ENCODE results near the gene MAB21L3. TPM values are rescaled to one million over a fixed set of nuclear protein-coding genes. Genes with fewer than 3 reads are reported as not detected.

Gene MAB21L3
- total and polyA plus RNA-seq, 11 donors = 0.04 to 0.15 (median 0.08) TPM; not detected in 8

DNA sequence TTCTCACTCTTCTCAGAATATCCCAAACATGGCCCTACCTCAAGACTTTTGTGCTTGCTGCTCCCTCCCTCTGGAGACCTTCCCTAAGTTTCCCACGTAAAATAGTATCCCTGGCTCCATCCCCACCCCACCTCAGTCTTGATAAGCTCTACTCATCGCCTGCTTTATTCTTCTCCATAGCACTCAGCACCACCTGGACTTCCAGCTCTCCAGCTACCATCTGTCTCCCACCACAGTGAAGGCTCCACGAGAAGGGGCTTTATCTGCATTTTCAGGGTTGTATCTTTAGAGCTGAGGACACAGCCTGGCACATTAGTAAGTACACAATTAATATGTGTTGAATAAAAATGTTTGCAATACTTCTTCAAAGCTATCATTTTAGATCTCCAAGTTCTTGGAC, 37.8 kb downstream of the MAB21L3 start:
- peaks cover 0 to 27% (median 12%) of the 10 kb centered on the region in 12 donors for H3K4me1 ChIP-seq
- intact Hi-C loops (cut with DNase I) = no loop called here
- no peak overlapping the region for H3K4me3 ChIP-seq
- TF ChIP-seq, protein P1, sequence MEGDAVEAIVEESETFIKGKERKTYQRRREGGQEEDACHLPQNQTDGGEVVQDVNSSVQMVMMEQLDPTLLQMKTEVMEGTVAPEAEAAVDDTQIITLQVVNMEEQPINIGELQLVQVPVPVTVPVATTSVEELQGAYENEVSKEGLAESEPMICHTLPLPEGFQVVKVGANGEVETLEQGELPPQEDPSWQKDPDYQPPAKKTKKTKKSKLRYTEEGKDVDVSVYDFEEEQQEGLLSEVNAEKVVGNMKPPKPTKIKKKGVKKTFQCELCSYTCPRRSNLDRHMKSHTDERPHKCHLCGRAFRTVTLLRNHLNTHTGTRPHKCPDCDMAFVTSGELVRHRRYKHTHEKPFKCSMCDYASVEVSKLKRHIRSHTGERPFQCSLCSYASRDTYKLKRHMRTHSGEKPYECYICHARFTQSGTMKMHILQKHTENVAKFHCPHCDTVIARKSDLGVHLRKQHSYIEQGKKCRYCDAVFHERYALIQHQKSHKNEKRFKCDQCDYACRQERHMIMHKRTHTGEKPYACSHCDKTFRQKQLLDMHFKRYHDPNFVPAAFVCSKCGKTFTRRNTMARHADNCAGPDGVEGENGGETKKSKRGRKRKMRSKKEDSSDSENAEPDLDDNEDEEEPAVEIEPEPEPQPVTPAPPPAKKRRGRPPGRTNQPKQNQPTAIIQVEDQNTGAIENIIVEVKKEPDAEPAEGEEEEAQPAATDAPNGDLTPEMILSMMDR (IDR thresholded peaks at IDR 0.05) = no peak
- no peak for TF ChIP-seq POLR2A (IDR thresholded peaks at IDR 0.05)
- no peak for ATAC-seq
- no peaks in the 10 kb centered on the region for H3K27me3 ChIP-seq
- H3K36me3 ChIP-seq = no peaks in the 10 kb centered on the region
- no peak overlapping the region for H3K27ac ChIP-seq
- 81 to 92% (median 84%) methylated on average over 3 of the region's 3 CpGs for WGBS, 4 donors
- no peak for DNase-seq
- peaks cover 0 to 10% (median 2%) of the 10 kb centered on the region in 12 donors for H3K9me3 ChIP-seq

DNA sequence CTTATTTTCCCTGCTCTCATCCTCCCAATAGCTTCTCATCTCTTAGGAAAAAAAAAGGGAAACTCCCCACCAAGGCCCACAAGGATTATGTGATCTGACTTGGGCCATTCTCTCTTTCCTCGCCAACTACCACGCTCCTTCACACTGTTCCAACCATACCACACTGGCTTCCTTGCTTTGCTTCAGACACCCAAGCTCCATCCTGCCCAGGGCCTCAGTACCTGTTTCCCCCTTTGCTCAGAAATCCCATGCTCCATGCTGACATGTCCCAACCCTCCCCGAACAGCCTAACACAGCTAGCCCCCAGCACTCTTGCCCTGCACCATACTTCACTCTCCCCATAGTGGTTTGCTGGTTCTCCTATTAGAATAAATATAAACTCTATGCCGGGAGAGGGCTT, 39.2 kb downstream of the MAB21L3 start:
- Histone ChIP-seq H3K9me3 (no peaks in the 10 kb centered on the region), H3K4me3 (no peak overlapping the region), H3K27ac (peak overlapping the region in 2 of 12 donors; percentile 3 to 24), H3K4me1 (peaks cover 0 to 27% (median 12%) of the 10 kb centered on the region in 12 donors), H3K27me3 (no peaks in the 10 kb centered on the region), H3K36me3 (no peaks in the 10 kb centered on the region)
- DNase-seq = no peak
- WGBS, 4 donors = 95 to 98% (median 97%) methylated on average over 4 of the region's 4 CpGs
- no peak for TF ChIP-seq POLR2A (IDR thresholded peaks at IDR 0.05)
- TF ChIP-seq, protein P1 (IDR thresholded peaks at IDR 0.05) = no peak
- ATAC-seq = no peak
- intact Hi-C loops (cut with DNase I) = loop anchor here in 8 of 10 donors (5.0 to 10.0 kb wide), 6 partner anchors 194 to 337 kb away; partner anchors contain the start of gene ATP1A1 (in 5 of the 8)

DNA sequence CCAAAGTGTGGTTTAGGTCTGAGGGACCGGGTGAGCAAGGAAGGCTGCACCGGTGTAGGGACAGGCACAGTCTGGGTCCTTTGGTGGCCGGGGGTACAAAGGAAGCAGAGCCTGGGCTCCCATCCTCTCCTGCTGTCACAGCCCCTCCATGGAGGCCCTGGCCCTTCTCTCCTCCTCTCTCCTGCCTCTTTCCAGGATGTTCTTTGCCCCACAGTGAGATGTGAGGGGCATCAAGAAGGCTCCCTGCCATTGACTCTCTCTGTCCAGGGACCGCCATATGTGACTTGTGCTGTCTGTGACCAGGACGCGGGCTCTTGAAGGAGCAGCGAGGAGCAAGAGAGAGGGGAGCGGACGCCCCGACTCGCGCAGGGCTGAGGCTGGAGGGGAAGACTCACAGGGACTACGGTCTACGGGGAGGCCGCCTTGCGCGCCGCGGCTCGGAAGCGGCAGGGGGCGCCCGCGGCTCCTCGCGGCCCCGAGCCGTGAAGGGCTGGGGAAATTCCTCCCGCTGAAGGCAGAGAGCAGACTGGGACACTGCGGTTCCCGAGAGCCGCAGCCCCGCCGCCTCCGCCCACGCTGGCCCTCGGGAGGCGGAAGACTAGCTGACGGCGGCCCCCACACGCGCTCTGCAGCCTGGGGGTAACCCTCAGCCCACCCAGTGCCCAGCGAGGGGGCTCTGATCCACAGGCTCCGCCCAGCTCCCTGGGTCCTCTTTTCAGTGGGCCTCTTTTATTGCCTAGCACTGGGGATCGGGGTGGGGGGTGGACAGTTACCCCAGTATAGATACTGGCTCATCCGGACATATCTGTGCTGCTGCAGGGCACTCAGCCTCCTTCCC, 40.8 kb downstream of the MAB21L3 start:
- DNase-seq = peak; percentile 77 to 86 (median 79)
- intact Hi-C loops (cut with DNase I) = loop anchor here in 8 of 10 donors (1.0 to 10.0 kb wide), 8 partner anchors 17 to 335 kb away; partner anchors contain the start of gene ATP1A1 (in 5 of the 8)

More for the DNA sequence above, 40.8 kb downstream of the MAB21L3 start:
- Histone ChIP-seq H3K27me3 (no peaks in the 10 kb centered on the region), H3K4me3 (peak overlapping the region in 10 of 12 donors; percentile 38 to 65 (median 54)), H3K9me3 (no peaks in the 10 kb centered on the region), H3K36me3 (no peaks in the 10 kb centered on the region), H3K4me1 (peaks cover 0 to 27% (median 12%) of the 10 kb centered on the region in 12 donors), H3K27ac (peak overlapping the region; percentile 3 to 87 (median 70))
- peak in 1 of 2 donors; percentile 24 for TF ChIP-seq POLR2A (IDR thresholded peaks at IDR 0.05)
- TF ChIP-seq, protein P1 (IDR thresholded peaks at IDR 0.05) = peak; percentile 85 to 98 (median 96)
- 8 to 16% (median 9%) methylated on average over 24 to 46 of the region's 46 CpGs for WGBS, 4 donors
- ATAC-seq = peak; percentile 60 to 98 (median 94)

Data from heart left ventricle (tissue), 16 donors.